GM19043 (cell line): ENCODE data around the gene L2HGDH.
"Not testable (repeated sequence)": the region's sequence is repeated elsewhere in the genome, so short reads cannot be mapped to it uniquely, and the experiment has no call there.

Experiments used
- ATAC-seq: cut with Tn5 transposase; IDR thresholded peaks from one replicate; pipeline ENCODE4 v1.9.1; 2021; ENCODE audit warnings: low read depth; ENCODE audit not compliant: unreplicated experiment

The L2HGDH gene

DNA sequence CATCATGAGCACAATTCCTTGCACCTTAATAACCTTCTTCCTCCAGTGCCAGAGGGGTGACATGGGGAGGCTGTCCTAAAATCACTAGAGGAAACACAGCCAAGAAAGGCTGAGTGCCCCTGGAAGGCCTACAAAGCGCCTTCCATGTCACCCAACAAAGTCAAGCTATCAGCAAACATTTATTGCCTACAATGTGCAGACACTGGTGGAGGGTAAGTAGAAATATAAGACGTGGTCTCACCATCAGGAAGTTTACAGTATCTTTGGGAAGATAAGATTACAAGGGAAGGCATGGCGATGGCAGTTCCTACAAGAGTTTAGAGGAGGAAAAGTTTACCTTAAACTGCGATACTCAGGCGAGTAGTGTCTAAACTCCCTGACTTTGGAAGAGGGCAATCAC lies 28.0 kb upstream of the L2HGDH start:
- no peak for ATAC-seq

DNA sequence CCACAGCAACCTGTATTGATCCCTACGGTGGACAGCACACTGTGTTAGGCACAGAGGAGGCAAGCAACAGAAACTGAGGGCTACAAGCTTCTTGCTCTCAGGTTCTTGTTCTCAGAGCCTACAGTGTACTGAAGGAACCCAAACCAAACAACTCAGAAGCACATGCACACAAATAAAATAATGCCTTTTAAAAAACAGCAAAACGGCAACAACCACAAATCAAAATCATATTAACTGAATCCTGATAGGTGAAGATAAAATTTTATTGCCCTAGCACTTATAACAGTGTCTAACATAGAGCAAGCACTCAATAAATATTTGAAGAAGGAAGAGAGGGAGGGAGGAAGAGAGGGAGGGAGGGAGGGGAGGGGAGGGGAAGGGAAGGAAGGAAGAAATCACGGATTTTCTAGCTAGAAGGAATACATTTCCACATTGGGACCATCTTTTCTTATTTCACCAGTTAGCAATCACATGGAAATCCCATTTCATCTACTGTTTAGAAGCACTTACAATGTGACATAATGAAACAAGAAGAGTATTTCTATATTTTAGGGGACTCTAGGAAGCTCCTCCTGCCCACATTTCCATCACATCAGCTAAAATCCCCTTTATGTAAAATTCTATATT lies 27.3 kb upstream of the L2HGDH start:
- no peak for ATAC-seq

DNA sequence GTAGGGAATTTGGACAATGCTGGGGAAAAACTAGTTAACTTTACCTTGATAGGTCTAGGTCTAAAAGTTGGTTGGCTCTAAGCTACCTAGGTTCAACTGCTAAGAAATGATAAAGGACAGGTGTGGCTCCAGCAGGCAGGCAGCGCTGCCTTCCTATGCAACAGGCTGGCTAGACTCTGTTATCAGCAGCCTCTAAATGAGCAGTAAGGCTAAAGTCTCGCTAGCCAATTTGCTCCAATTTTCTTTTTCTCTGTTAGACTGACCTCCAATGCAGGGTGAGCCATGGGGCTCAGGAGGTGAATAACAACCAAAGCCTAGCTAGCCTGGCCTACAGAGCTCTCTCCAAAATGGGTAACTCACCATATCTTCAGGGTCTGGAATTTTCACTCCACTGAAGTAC lies 26.6 kb upstream of the L2HGDH start:
- ATAC-seq, result no peak

DNA sequence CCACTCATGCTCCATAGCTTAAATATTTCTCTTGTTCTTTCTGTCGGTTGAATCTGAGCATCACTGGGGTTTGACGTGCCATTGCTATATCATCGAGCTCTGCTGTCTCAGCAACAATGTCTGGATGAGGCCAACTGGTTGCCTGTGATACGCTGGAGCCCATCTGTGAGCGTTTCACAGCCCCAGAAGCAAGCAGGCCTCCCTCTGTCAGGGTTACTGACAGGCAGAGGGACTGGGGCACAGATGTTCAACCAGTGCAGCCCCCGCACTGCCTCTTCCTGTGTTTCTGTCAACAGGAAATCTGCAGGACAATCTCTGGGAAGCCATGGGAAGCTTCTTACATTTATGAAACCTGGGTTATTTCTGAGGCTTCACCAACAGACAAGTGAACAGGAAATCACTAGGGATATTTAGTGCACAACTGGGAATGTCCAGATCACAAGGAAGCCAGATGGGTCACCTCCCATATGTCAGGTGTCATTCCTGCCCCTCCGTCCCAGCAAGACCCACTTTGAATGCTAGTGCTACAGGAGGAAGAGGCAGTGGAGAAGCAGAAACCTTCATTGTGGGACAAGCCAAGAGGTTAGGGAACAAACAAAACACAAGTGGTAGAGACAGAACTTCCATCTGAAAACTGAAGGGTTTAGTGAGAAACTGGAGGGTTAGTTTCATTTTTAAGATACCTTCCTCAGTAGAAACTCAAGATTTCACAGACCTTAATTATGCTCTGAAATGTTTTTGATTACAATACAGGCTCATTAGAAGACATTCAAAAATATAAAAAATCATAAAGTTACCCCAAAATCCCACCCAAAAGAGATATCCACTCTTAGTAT lies 24.2 kb upstream of the L2HGDH start:
- peak; percentile 57 for ATAC-seq

DNA sequence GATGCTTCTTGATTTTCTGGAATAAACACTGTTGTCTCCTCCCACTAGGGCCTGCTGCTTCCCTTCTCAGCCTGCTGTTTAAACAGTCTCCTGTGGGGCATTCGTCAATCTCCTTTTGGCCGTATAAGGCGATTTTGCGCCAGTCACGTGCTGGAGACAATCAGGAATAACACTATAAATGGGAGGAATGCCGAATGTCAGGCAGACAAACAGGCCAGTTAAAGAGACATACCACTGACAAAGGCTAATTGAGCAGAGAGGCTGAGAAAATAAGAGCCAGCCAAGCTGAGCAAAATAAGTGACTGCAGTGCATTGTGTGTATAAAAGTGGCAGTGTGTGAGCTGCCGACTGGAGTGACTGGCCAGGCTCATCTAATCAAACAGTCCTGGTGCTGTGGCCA lies 23.4 kb upstream of the L2HGDH start:
- no peak for ATAC-seq

DNA sequence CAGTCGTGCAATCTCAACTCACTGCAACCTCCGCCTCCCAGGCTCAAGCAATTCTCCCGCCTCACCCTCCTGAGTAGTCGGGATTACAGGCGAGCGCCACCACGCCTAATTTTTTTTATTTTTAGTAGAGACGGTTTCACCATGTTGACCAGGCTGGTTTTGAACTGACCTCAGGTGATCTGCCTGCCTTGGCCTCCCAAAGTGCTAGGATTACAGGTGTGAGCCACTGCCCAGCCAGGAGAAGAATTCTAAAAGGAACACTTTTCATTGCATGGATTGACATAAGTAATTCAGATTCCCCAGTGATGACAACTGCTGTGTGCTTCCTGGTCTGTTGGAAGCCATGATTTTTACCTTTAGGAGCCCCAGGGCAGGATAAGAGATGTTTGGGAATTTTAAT lies 22.2 kb upstream of the L2HGDH start:
- no peak for ATAC-seq

DNA sequence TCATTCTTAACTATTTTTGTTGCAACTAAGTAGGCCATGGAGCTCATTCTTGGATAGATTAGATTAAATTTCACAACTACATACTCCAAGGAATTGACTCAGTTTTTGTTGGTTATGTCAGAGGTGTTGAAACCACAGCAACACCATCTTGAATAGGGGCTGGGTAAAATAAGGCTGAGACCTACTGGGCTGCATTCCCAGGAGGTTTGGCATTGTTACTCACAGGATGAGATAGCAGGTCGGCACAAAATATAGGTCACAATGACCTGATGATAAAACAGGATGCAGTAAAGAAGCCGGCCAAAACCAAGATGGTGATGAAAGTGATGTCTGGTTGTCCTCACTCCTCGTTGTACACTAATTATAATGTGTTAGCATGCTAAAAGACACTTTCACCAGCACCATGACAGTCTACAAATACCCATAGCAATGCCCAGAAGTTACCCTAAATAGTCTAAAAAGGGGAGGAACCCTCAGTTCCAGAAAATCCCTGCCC lies 21.0 kb upstream of the L2HGDH start:
- no peak for ATAC-seq

DNA sequence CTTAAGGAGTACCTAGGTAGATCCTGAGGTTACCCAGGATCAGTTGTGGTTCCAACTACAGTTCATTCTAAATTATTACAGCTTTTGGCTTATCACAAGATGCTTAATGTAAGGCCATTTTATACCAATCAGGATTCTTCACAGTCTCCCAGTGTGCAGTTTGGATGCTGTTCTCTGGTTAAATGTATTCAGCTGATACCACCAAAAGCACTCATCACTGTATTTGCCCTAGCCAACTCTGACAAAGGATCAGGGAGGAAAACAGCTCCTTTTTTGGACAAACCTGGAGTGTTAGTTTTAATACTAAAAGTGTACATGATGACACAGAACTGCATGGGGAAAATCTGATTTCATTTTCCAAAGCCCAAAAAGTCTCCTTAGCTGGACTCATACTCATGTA lies 19.6 kb upstream of the L2HGDH start:
- ATAC-seq, result no peak

DNA sequence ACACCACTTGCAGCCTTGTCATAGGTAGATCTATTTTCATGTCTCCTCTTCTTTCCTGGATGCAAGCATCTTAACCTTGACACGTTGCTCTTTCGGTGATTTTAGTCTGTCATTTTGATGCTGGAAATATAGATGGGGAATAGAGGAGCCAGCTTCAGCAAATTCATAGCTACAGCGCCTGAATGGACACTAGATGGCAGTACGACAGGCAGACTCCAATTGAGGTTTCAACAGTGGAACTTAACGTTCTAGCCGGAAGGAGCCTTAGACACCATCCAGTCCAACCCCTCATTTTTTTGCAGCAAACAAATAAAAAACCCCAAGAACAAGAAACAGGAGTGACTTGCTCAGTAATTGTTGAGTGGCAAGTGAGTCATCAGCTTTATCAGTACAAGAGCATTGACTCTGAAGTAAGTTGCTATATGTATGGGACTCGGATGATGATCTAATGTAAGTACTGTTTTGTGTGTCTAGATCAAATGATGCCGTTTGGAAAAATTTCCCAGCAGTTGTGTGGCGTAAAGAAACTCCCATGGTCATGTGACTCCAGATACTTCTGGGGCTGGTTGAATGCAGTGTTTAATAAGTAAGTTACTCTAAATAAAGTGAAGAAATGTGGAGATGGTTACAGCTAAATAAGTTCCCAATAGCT lies 9.1 kb upstream of the L2HGDH start:
- ATAC-seq, result peak; percentile 93

DNA sequence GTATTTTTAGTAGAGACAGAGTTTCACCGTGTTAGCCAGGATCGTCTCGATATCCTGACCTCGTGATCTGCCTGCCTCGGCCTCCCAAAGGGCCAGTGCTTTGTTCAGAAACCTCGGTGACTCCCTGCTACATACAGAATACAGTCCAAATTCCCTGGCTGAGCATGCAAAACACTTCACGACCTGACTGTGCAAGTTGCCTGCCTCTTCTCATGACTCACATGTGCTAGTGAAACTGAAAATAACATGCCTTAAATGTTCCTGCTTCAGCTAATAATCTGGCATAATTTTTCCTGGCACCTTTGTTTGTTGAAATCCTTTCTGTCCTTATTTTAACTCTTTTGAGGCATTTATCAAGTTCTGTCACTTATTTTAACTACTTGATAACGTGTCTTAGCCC lies 8.3 kb upstream of the L2HGDH start:
- peak; percentile 16 for ATAC-seq

DNA sequence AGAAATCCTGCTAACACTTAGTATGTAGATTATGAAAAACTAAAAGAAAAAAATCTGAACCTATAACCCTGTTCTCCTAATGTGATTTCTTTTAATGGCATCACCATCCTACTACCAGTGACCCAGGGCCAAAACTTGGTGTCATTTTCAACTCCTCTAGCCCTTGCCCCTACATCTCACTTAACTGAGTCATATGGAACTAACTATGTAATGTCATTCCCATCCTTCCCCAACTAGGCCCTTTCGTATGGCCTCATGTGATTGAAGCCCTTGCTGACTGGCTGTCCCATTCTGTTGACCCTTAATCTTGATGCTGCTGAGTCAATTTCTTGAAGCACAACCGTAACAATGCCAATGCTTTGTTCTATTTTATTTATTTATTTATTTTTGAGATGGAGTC lies 7.7 kb upstream of the L2HGDH start:
- no peak for ATAC-seq

DNA sequence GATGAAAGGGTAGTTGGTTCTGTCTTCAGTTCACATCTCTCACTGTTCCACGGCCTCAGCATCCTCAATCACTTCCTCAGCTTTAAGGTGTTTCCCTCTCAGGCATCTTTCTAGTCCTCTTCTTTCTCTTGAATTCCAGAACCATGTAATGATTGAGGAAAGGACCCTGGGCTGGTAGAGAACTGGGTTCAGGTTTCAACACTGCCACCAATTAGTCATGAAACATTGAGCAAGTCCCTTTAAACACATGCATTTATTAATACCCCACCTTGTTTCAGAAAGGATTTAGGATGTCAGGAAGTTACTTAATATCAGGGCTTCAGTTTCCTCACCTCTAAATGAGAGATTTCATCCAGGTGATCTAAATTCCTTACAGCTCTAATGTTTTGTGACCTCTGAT lies 7.3 kb upstream of the L2HGDH start:
- no peak for ATAC-seq

DNA sequence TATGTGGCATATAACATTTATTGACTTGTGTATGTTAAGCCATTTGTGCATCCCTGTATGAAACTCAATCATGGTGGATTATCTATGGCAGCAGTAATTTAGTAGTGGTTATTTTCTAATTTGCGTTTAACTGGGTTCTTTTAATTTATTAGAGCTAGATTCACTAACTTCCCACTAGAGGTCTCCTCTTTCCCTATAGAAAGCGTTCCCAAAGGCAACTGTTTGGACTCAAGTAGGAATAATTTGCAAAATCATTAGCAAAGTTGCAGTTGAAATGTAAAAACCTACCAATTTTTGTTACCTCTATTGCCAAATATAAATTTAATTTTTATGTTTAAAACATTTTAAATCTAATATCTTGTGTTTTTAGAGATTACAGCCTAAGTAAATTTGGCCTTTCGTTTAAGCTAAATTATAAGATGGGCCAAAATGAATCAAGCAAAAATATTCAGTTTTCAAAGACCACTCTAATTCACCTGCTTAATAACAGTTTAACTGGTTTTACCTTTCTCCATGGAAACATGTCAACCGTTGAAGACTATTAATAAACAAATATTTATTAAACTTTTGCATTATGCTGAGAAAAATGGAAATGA lies 6.1 kb upstream of the L2HGDH start:
- no peak for ATAC-seq

DNA sequence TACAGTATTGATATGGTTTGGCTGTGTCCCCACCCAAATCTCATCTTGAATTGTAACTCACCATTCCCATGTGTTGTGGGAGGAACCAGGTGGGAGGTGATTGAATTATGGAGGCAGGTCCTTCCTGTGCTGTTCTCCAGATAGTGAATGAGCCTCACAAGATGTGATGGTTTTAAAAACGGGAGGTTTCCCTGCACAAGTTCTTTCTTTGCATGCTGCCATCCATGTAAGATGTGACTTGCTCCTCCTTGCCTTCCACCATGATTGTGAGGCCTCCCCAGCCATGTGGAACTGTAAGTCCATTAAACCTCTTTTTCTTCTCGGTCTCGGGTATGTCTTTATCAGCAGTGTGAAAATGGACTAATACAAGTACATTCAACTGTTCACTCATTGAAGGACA lies 2.1 kb upstream of the L2HGDH start:
- ATAC-seq, result not testable (repeated sequence)

DNA sequence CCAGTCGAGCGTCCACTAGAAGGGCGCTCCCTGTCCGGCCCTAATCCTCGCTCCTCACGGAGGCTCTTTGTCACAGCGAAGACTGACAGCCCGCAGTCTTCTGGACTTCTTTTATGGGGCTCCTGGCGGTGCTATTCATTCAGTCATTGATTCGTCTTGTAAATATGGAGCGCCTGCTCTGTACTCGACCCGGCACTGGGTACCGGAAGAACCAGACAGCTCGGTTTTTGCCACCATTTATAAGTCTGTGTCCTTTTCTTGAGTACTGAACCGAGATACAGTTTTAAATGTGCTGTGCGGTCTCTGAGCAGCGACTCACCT lies 665 bp upstream of the L2HGDH start:
- peak; percentile 14 for ATAC-seq

DNA sequence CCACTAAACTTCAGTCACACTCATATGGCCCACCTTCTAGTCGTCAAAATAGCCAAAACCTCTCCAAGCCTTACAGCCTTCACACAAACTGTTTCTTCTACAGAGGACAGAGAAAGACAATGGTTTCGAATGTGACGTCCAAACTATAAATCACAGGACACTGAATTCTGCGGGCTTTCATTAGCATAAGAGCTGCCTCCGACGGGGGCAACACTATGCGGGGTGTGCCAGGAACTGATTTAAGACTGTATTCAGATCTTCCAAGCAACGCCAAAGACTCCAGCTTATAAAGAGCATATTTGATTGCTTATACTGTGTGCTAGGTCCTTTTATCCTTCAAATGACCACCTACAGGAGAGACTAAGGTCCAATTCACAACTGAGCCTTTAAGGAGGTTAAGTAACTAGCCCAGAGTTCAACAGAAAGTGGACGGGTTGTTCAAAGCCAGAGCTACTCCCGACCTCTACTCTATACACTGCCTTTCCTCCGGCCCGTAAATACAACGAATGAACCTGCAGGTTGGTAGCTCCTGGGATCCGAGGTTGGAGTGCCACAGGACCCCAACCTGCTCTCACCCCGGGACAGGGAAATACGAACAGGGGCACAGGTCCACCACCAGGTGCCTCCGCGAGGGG lies 575 bp downstream of the L2HGDH start:
- ATAC-seq, result no peak

DNA sequence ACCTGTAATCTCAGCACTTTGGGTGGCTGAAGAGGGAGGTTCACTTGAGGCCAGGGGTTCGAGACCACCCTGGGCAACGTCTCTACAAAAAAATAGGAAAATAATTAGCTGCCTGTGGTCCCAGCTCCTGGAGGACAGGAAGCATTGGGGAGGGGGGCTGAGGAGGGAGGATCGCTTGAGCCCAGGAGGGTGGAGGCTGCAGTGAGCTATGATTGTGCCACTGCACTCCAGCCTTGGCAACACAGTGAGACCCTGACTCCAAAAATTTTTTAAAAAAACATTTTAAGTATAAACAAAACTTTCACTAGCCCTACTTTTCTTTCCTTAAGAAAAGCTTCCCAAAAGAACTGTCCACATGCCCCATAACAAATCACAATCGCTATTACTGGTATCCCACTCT lies 1.6 kb downstream of the L2HGDH start:
- ATAC-seq, result no peak

DNA sequence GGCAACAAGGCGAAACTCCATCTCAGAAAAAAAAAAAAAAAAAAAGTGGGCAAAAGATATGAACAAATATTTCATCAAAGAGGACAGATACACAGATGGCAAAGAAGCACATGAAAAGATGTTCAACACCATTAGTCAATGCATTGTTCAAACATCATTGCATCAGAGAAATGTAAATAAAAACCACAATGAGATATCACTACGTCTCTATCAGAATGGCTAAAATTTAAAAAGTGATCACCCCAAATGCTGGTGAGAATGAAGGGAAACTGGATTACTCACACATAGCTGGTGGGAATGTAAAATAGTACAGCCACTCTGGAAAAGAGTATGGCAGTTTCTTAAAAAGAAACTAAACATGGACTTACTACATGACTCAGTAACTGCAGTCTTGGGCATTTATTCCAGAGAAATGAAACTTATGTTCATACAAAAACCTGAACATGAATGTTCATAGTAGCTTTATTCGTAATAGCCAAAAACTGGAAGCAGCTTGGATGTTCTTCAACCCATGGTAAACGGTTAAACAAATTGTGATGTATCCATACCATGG lies 3.6 kb downstream of the L2HGDH start:
- ATAC-seq, result no peak

DNA sequence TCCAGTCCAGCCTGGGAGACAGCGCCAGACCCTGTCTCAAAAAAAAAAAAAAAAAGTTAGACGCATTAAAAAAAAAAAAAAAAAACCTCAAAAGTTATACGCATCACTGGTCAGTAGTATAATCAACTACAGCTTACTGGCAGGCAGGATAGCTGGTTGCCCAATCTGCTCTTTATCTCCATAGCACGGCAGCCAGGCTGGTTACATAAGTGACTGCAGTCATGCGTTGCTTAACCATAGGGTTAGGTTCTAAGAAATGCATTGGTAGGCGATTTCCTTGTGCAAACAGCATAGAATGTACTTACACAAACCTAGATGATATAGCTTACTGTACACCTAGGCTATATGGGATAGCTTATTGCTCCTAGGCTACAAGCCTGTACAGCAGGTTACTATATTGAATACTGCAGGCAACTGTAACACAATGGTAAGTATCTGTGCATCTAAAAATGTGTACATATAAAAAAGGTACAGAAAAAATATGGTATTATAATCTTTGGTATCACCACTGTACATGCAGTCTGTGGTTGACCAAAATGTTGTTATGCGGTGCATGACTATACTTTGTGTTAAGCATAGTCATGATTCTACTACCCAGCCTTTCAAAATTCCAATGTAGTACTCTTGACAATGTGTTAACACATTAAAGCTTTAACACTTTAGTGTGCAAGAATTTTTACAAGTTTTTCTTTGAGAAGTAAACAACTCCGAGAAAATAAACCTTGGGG lies 8.1 kb downstream of the L2HGDH start:
- no peak for ATAC-seq

DNA sequence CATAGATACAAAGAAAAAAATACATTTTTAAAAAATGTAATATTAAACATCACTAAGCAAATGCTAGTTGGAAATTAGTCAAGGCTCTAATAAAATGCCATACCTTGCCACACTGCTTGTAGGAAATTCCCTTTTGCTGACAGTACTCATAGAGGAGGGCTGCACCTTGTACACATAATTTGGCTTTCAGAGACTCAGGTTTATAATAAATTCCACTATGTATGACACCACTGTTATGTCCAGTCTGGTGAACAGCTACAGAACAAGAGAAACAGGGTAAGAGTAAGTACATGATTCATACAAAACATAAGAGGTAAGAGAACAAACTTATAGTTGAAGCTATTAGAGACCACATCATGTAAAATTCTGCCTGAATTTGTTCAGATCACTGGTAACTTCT lies 10.1 kb downstream of the L2HGDH start:
- ATAC-seq, result no peak
